ENCODE measurements around the gene STN1. TPM values are rescaled to one million over a fixed set of nuclear protein-coding genes. Genes with fewer than 3 reads are reported as not detected.

The STN1 gene
- total RNA-seq, 1 experiment from 2014 or later = 14.3 TPM

GRCh38 chr10:103910442-103911012 lies 7.5 kb downstream of the STN1 start:
- H3K9me3 ChIP-seq (ENCODE audit: low read depth, low read length, poor library complexity, severe bottlenecking) = peaks cover 5% of the 10 kb centered on the region
- TF ChIP-seq CTCF (conservative IDR thresholded peaks at IDR 0.05; ENCODE audit: low read depth, low read length) = no peak
- TF ChIP-seq EZH2 (IDR thresholded peaks at IDR 0.05; ENCODE audit: borderline replicate concordance, low read depth, low read length, poor library complexity, severe bottlenecking) = no peak
- ChIA-PET CTCF (no interaction called here), POLR2A (ENCODE audit: low non-redundant PET) (no interaction called here)
- H3K36me3 ChIP-seq (ENCODE audit: insufficient read depth, low read length, poor library complexity, severe bottlenecking) = no peaks in the 10 kb centered on the region
- no peak overlapping the region for H3K4me3 ChIP-seq (ENCODE audit: low read depth, low read length, poor library complexity, severe bottlenecking)
- intact Hi-C loops (cut with micrococcal nuclease; ENCODE audit: unreplicated experiment) = no loop called here
- H3K27me3 ChIP-seq (replicated peaks; ENCODE audit: insufficient read depth, low read depth, low read length, poor library complexity) = no peaks in the 10 kb centered on the region
- no peak for DNase-seq (ENCODE audit: low spot score)
- BruUV-seq (replicated peaks) = no TSS peak
- no peak overlapping the region for H3K27ac ChIP-seq (ENCODE audit: low read depth, low read length, poor library complexity, severe bottlenecking)
- H3K4me1 ChIP-seq (ENCODE audit: insufficient read depth, low read length, poor library complexity, severe bottlenecking) = peaks cover 25% of the 10 kb centered on the region

GRCh38 chr10:103905441-103905840 lies 12.5 kb downstream of the STN1 start:
- Histone ChIP-seq H3K36me3 (ENCODE audit: insufficient read depth, low read length, poor library complexity, severe bottlenecking) (no peaks in the 10 kb centered on the region), H3K27ac (ENCODE audit: low read depth, low read length, poor library complexity, severe bottlenecking) (no peak overlapping the region), H3K27me3 (replicated peaks; ENCODE audit: insufficient read depth, low read depth, low read length, poor library complexity) (no peaks in the 10 kb centered on the region), H3K4me3 (ENCODE audit: low read depth, low read length, poor library complexity, severe bottlenecking) (no peak overlapping the region), H3K9me3 (ENCODE audit: low read depth, low read length, poor library complexity, severe bottlenecking) (no peaks in the 10 kb centered on the region), H3K4me1 (ENCODE audit: insufficient read depth, low read length, poor library complexity, severe bottlenecking) (peaks cover 23% of the 10 kb centered on the region)
- no peak for TF ChIP-seq CTCF (conservative IDR thresholded peaks at IDR 0.05; ENCODE audit: low read depth, low read length)
- TF ChIP-seq EZH2 (IDR thresholded peaks at IDR 0.05; ENCODE audit: borderline replicate concordance, low read depth, low read length, poor library complexity, severe bottlenecking) = no peak
- ChIA-PET POLR2A (ENCODE audit: low non-redundant PET) (no interaction called here), CTCF (no interaction called here)
- intact Hi-C loops (cut with micrococcal nuclease; ENCODE audit: unreplicated experiment) = no loop called here
- no peak for DNase-seq (ENCODE audit: low spot score)
- BruUV-seq (replicated peaks) = no TSS peak

GRCh38 chr10:103901299-103901698 lies 16.7 kb downstream of the STN1 start:
- Histone ChIP-seq H3K4me1 (ENCODE audit: insufficient read depth, low read length, poor library complexity, severe bottlenecking) (peaks cover 34% of the 10 kb centered on the region), H3K27me3 (replicated peaks; ENCODE audit: insufficient read depth, low read depth, low read length, poor library complexity) (no peaks in the 10 kb centered on the region), H3K27ac (ENCODE audit: low read depth, low read length, poor library complexity, severe bottlenecking) (no peak overlapping the region), H3K9me3 (ENCODE audit: low read depth, low read length, poor library complexity, severe bottlenecking) (no peaks in the 10 kb centered on the region), H3K4me3 (ENCODE audit: low read depth, low read length, poor library complexity, severe bottlenecking) (no peak overlapping the region), H3K36me3 (ENCODE audit: insufficient read depth, low read length, poor library complexity, severe bottlenecking) (no peaks in the 10 kb centered on the region)
- intact Hi-C loops (cut with micrococcal nuclease; ENCODE audit: unreplicated experiment) = no loop called here
- CTCF ChIA-PET = no interaction called here
- TF ChIP-seq EZH2 (IDR thresholded peaks at IDR 0.05; ENCODE audit: borderline replicate concordance, low read depth, low read length, poor library complexity, severe bottlenecking) (no peak), CTCF (conservative IDR thresholded peaks at IDR 0.05; ENCODE audit: low read depth, low read length) (no peak)
- POLR2A ChIA-PET (ENCODE audit: low non-redundant PET) = no interaction called here
- BruUV-seq (replicated peaks) = no TSS peak
- no peak for DNase-seq (ENCODE audit: low spot score)

All from A673 (cell line).